Epithelial cell of proximal tubule (primary cell): ENCODE results near the gene CNPY2. TPM values are rescaled to one million over a fixed set of nuclear protein-coding genes. Genes with fewer than 3 reads are reported as not detected.
A peak's percentile ranks its signal among the peaks of the same experiment; 100 is the strongest.
"Not testable (repeated sequence)": the region's sequence is repeated elsewhere in the genome, so short reads cannot be mapped to it uniquely, and the experiment has no call there.

Experiments used
- DNase-seq: peaks from one replicate; pipeline ENCODE4 v3.0.0-alpha.2; 2011; ENCODE audit warnings: low read depth
- H3K4me3 ChIP-seq: 2 replicates; pipeline ENCODE4 v1.5.1; 2011; ENCODE audit warnings: low read depth, mild to moderate bottlenecking, low read length
- CTCF ChIP-seq: conservative IDR thresholded peaks from 2 replicates; pipeline ENCODE4 v1.5.1; 2012; ENCODE audit warnings: low read depth, mild to moderate bottlenecking, low read length
- total RNA-seq: library from RNA; depleted of rRNA; stranded (reverse); fragments of >200 nt; gene quantifications from 2 replicates; pipeline ENCODE4 v1.2.3, GENCODE V29; 2015

Gene CNPY2
- total RNA-seq, 1 donor from 2014 or later, result 141 TPM

- no peak for TF ChIP-seq CTCF
- no peak within 1 kb of the TSS for H3K4me3 ChIP-seq
- no peak for DNase-seq
Measured at GRCh38 chr12:56338308-56339157, 22.7 kb upstream of the CNPY2 start, which contains the start of gene IL23A. TSS of gene IL23A (plus strand) at chr12:56338884. CDS start at chr12:56339045, 161 bp downstream.

DNA sequence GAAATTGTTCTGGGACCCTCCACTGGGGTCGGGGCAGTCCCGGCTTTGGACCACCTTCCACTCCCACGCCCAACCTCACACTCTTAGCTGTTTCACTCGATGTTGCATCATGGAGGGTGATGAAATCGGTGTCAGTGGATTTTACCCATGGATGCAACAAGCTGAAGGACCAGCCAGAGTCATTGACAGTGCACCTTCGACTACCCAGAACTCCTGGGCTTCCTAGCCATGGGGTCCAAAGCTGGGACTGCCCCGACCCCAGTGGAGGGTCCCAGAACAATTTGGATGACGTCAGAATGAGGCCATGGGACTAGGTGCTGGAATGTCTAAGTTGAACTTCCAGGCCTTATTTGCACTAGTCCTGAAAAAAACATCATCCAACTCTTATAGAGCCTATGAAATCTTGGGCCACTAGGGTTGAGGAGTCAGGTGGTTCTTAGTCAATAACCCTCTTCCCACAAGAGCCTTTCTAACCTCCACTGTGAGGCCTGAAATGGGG, 22.0 kb upstream of the CNPY2 start:
- no peak overlapping the region for H3K4me3 ChIP-seq
- DNase-seq, result no peak
- TF ChIP-seq CTCF, result no peak

- DNase-seq, result no peak
- no peak for TF ChIP-seq CTCF
- no peak overlapping the region for H3K4me3 ChIP-seq
Measured at GRCh38 chr12:56336361-56337167, 20.8 kb upstream of the CNPY2 start.

GRCh38 chr12:56335527-56335926, 19.7 kb upstream of the CNPY2 start:
- not testable (repeated sequence) for H3K4me3 ChIP-seq

DNA sequence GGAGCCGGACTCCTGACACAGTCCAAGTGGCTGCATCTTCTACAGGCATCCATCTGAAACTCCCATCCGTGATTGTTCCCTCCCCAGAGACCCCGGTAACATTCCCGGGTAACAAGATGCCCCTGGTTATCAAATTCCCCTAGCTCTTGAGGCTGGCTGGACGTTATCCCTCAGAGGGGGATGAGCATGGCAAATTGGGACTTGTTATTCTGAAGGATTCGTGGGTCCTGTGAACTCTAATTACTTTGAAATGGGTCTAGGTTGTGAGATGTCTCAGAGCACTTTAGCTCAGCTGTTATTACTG, 18.7 kb upstream of the CNPY2 start:
- peak overlapping the region; percentile 65 for H3K4me3 ChIP-seq
- no peak for TF ChIP-seq CTCF
- no peak for DNase-seq

More at GRCh38 chr12:56335527-56335926, 19.7 kb upstream of the CNPY2 start:
- not testable (repeated sequence) for DNase-seq

GRCh38 chr12:56333679-56334489, 18.1 kb upstream of the CNPY2 start, which contains the start of gene PAN2:
TSS of gene PAN2 (minus strand) at chr12:56334000. CDS start at chr12:56333094, 906 bp downstream.
- peak; percentile 89 for DNase-seq
- TF ChIP-seq CTCF, result peak; percentile 71
- peak within 1 kb of the TSS; percentile 65 for H3K4me3 ChIP-seq

- TF ChIP-seq CTCF, result no peak
- peak overlapping the region; percentile 65 for H3K4me3 ChIP-seq
- no peak for DNase-seq
Measured at GRCh38 chr12:56333197-56333678, 17.4 kb upstream of the CNPY2 start.
